Uterus (tissue), 2 donors: ENCODE data around the gene CSGALNACT2.

ENCODE experiments used
- POLR2A ChIP-seq, 2 donors: fragments of 450-650 bp; IDR thresholded peaks; one replicate each; pipeline ENCODE4 v1.6.1; 2016; ENCODE audit warnings: antibody characterized with exemption in 2 of 2, mild to moderate bottlenecking in 1 of 2, moderate library complexity in 1 of 2
- TF ChIP-seq, protein P1 (sequence below), 4 experiments: fragments of 200-600 bp in 2 of 4; fragments of 450-650 bp in 2 of 4; sonication (generic) in 2 of 4; IDR thresholded peaks; one replicate each; pipeline ENCODE4 v1.5.1; 2016 to 2019; ENCODE audit warnings: antibody characterized with exemption in 4 of 4, mild to moderate bottlenecking in 2 of 4, moderate library complexity in 1 of 4

DNA sequence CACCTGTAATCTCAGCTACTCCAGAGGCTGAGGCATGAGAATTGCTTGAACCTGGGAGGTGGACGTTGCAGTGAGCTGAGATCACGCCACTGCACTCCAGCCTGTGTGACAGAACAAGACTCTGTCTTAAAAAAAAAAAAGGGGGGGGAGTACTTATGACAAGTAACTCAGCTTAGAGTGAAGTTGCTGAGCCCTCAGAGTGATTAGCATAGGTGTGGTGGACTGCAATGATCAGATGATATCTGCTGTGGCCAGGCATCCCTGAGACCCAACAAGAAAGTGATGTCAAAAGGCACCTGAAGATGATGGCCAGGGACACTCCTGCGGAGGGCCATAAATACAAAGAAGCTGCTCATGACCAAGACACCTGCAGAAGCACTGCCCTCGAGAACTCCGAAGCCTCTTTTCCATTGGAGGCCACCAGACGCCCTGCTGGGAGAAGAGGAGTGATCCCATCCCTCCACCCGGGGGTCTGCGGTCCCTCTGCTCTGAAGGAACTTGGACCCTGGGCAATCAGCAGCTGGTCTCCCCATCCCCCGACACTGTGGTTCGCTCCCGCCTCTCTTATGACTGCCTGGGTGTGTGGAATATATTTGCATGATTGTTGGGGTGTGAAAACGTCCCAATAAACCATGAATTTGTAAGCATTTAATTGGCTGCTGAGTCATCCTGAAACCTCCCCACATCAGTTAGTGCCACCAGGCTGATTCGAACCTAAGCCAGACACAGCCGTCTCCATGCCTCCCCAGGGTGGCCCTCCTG lies 82.6 kb downstream of the CSGALNACT2 start:
- TF ChIP-seq, protein P1, sequence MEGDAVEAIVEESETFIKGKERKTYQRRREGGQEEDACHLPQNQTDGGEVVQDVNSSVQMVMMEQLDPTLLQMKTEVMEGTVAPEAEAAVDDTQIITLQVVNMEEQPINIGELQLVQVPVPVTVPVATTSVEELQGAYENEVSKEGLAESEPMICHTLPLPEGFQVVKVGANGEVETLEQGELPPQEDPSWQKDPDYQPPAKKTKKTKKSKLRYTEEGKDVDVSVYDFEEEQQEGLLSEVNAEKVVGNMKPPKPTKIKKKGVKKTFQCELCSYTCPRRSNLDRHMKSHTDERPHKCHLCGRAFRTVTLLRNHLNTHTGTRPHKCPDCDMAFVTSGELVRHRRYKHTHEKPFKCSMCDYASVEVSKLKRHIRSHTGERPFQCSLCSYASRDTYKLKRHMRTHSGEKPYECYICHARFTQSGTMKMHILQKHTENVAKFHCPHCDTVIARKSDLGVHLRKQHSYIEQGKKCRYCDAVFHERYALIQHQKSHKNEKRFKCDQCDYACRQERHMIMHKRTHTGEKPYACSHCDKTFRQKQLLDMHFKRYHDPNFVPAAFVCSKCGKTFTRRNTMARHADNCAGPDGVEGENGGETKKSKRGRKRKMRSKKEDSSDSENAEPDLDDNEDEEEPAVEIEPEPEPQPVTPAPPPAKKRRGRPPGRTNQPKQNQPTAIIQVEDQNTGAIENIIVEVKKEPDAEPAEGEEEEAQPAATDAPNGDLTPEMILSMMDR (IDR thresholded peaks at IDR 0.05) = no peak
- TF ChIP-seq POLR2A (IDR thresholded peaks at IDR 0.05) = no peak
